SK-N-DZ (cell line): ENCODE data around the gene PCDHGC5.

Experiments
- DNase-seq: peaks from one replicate; pipeline ENCODE4 v3.0.0-alpha.2; 2015; ENCODE audit warnings: low spot score

PCDHGC5 gene

DNA sequence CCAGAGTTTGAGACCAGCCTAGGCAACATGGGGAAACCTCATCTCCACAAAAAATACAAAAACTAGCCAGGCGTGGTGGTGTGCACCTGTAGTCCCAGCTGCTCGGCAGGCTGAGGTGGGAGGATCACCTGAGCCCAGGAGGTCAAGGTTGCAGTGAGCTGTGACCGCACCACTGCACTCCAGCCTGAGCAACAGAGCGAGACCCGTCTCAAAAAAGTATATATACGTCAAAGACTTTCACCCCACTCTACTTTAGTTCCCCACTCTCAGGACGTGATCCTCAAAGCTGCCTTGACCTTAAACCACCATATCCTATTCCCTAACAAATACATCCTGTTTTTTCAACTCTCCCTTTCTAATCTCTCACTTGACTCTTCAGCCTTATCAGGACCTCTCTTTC lies 41.0 kb downstream of the PCDHGC5 start:
- DNase-seq, result no peak

DNA sequence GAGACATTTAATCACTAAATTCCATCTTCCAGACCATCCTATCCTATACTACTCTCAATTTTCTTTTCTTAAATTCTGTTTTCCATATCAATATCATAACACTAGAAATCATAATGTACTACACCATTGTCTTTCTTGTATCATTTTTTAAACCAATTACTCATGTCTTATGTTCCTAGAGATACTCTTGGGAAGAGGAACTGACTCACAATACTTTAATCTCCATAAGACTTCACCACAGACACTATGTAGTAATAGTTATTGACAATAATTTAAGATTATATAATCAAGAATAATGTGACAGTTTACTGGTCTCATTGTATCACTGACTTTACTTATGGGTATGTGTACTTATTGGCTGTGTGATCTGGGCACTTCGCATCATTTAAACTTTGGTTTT lies 43.8 kb downstream of the PCDHGC5 start:
- DNase-seq, result no peak

DNA sequence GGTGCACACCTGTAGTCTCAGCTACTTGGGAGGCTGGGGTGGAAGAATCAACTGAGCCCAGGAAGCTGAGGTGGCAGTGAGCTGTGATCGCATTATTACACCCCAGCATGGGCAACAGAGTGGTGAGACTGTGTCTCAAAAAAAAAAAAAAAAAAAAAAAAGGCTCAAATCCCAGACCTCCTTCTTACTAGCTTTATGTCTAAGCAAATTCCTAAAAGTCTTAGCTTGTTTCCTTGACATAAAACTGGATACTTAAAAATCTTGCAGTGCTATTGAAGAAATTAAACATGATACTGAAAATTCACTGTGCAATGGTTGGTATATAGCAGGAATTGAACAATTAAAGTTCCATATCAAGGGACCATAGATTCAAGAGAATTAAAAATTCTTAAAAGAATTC lies 45.0 kb downstream of the PCDHGC5 start:
- DNase-seq, result no peak

DNA sequence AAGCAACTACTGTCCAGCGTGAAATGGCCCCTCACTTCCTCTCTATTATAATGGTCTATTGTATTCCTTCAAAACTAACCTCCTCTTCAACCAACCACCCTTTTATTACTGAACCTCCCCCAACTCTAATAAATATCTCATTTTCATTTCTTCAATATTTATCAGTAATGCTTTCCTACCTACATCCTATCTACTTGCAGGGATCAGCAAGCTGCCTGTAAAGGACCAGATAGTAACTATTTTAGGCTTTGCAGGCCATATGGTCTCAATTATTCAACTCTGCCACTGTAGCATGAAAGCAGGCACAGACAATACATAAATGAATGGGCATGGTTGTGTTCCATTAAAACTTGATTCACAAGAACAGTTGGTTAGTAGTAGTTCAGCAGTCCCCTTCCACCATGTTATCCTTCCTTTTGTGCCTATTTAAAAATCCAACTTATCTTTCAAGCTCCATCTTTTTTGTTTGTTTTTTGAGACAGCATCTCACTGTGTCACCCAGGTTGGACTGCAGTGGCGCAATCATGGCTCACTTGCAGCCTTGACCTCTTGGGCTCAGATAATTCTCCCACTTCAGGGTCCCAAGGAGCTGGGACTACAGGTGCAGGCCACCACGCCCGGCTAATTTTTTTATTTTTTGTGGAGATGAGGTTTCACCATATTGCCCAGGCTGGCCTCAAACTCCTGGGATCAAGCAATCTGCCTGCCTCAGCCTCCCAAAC lies 45.8 kb downstream of the PCDHGC5 start:
- DNase-seq, result no peak
